GM19395 (cell line): Measurements from ENCODE around the gene KLHL15.

Experiments
- ATAC-seq: cut with Tn5 transposase; IDR thresholded peaks from one replicate; pipeline ENCODE4 v1.9.1; 2021; ENCODE audit warnings: mild to moderate bottlenecking, moderate library complexity; ENCODE audit not compliant: unreplicated experiment

Gene KLHL15

DNA sequence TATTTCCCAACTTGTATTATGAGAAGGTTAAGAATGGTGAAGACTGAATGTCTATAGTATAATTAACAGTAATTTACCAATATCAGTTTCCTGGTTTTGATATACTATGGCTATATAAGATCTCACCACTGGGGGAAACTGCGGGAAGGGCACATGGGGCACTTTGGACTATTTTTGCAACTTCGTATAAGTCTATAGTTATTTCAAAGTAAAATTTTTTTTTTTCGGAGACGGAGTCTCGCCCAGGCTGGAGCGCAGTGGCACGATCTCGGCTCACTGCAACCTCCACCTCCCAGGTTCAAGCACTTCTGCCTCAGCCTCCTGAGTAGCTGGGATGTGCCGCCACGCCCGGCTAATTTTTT, 73.1 kb downstream of the KLHL15 start:
- no peak for ATAC-seq

DNA sequence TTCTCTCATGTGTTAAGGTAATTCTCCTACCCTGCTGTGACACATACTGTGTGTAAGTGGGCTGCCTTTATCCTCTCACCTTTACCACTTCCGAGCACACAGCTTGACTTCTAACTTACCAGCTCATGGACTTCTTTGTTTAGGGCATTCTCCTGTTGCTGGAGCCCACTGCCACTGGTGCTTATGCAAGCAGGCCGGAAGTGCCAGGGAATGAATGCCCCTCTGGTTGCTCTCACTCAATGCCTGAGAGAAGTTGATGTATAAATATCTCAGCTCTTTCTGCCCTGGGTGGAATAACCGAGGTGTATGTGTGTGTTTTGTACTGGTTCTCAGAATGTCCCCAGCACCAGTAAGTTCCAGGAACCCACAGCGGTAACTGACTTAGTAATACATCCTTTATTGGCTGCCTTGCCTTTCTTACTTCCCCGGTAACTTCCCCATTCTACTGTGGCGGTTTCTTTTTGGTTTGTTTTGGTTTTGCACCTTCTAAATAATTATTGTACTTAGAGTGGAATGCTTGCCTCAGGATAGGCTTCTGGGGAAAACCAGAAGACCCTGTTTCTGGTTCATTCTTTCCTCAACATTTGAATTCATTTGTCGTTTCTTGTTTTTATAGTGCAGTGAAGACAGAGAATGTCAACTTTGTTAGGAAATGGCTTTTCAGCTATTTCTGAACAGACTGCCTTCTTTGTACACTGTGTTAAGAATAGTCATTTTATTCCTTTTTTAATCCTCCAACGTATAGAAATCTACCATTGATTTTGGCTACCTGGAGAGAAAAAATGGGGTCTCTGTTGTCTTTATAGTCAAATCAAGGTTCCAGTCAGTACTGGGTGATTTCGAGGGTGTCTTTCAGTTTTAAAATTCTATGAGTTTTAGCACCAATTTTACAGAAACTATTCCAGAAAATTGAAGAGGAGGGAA, 73.7 kb downstream of the KLHL15 start:
- ATAC-seq, result peak; percentile 98

DNA sequence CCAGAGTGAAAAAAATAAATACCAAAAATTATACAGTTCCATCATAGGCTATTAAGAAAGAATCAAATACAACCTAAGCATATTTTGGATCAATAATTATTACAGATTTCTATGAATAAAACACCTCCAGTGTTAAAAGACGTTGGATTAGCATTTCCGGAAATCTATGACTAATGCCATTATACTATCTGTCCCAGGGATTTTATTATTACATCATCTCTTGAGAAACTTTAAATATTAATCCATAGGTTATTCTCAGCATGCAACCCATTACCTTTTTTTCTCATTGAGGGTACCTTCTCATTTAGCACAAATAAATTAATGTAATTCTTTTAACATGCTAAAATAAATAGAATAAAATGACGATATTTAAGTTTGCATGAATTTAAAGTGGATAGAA, 74.6 kb downstream of the KLHL15 start:
- no peak for ATAC-seq

DNA sequence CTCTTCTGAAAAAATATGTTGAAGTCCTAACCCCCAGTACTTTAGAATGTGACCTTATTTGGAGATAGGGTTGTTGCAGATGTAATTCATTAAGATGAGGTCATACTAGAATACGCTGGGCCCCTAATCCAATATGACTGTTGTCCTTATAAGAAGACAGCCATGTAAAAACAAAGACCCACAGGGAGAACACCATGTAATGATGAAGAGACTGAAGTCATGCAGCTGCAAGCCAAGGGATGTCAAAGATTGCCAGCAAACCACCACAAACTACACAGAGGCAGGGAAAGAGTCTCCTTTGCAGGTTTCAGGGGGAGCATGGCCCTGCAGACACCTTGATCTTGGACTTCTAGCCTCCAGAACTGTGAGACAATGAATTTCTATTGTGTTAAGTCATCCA, 81.8 kb downstream of the KLHL15 start:
- no peak for ATAC-seq

DNA sequence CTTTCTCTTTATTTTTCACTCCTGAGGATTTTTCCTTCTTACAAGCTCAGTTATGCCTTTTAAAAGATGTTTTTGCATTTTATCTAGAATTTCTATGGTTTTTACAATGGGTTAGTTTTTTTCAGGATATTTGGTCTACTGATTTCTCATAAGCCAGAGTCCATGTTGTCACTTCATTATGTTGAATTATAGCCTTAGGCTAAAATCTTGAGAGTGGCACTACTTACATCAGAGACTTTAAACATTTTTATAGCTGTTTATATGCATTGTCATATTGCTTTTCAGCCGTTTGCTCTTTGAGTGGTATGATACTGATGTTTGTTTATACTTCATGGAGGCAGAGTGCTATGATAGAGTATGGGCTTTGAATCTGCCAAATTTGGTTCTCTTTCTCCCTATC, 82.8 kb downstream of the KLHL15 start:
- no peak for ATAC-seq

DNA sequence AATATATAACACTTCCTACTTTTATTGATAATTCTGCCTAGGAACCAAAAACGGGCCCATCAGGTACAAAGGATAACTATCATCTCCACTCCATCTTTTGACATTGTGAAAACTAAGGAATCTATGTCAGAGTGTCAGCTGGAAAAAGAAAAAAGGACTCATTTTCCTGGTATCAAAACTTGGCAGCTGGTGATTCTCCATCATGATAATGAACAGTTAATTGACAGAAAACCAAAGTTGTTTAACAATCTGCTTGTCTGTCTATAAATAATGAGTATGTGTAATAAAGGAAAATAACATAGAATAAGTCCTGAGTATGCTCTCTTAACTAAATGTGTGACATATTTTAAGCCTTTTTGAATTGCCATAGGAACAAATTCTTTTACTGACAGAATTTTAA, 87.8 kb downstream of the KLHL15 start:
- no peak for ATAC-seq

DNA sequence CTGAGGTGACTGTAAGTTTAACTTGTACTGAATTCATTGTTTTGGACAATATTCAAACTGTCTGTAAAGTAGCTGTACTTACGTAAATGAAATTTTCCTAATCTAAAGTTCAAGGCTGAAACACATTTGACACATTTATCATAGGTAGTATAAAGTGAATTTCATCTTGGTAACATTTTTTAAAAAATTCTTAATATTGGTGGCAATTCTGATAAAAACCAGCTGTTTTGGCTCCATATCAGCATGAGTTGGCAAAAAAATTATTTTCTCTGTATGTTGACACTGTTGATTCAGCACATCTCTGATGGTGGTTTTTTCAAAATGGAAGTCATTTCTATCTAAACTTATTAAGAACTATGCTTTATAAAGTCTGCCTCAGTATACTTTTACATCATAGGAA, 88.3 kb downstream of the KLHL15 start:
- ATAC-seq, result no peak

DNA sequence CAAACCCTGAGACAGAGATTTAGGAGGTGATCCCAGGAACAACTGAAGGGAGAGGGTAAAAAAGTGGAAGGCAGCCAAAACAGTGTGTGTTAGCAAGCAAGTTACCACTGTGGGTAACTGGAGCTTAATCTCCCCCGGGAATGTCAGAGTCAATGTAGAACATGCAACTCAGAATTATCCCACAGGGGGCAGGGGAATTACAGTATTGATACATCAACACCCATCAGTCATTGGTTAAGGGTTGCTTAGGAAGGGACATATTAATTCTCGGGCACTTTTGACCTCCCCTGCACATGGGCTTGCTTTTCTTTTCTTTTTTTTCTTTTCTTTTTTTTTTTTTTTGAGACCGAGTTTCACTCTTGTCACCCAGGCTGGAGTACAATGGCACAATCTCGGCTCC, 89.9 kb downstream of the KLHL15 start:
- no peak for ATAC-seq

DNA sequence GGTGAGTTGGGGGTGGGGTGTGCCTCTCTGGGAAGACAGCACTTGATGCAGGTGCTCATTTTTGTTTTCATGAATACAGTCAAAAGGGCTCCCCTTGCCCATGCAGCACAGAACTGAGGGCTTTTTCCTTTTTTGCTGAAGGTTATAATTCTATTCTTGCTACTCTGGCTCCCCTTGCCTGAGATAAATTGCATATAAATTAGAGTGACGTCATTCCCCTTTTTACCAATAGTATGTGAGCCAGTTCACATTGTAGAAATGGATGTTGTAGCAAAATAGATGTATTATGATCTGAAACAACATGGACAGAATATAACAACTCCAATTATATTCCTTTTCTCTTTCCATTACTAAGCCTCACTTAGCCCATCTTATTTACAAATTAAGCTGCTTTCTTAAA, 90.8 kb downstream of the KLHL15 start:
- ATAC-seq, result no peak

DNA sequence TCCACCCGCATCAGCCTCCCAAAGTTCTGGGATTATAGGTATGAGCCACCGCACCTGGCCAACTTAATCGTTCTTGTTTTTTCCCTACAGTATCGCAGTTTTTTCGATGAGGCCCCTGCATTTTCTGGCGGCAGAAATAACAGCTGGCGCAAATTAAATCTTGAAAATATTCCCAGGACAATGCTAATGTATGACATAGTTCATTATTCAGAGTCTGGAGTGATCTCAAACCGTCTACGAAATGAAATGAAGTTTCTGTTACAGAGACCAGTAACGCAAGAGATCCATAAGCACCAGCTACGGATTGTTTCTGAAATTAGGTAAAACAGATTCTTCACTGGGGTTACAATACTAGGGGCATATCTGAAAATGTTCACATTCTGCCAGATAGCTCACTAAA, 91.9 kb downstream of the KLHL15 start:
- no peak for ATAC-seq
